ENCODE measurements around the gene GNA12.

DNA sequence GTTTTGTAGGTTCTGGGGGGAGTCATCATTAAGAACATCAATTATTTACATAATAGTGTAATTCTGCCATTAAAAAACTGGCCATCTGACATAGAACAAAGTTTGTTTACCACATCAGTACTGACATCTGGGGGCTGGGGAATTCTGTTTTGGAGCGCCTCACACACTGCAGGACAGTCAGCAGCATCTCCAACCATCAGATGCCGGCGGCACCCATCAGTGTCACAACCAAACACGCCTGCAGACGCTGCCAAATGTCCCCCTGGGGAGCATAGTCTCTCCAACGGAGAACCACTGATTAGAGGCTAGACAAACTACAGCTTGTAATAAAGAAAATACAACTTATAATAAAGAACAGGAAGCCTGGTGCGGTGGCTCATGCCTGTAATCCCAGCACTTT, 26.0 kb downstream of the GNA12 start:
- TF ChIP-seq CTCF (IDR thresholded peaks at IDR 0.05) (no peak), POLR2A (IDR thresholded peaks at IDR 0.05) (no peak)

Data from adrenal gland (tissue), 5 donors.